Activated CD4-positive, alpha-beta T cell treated with anti-CD3 and anti-CD28 coated beads, Interleukin-2, amount 10 ng/mL, durations not matched to agents 24 days and 14 days (primary cell): ENCODE measurements around the gene PGAM2. TPM values are rescaled to one million over a fixed set of nuclear protein-coding genes. Genes with fewer than 3 reads are reported as not detected.
"Not testable (repeated sequence)": the region's sequence is repeated elsewhere in the genome, so short reads cannot be mapped to it uniquely, and the experiment has no call there.

Experiments
- DNase-seq: peaks from one replicate; pipeline ENCODE4 v3.0.0; 2022
- H3K27ac Mint-ChIP-seq: one replicate; pipeline ENCODE4 v1.8.0; 2022; ENCODE audit warnings: mild to moderate bottlenecking, mixed read lengths
- H3K27me3 Mint-ChIP-seq: one replicate; pipeline ENCODE4 v1.8.0; 2022; ENCODE audit warnings: mixed read lengths
- H3K36me3 Mint-ChIP-seq: one replicate; pipeline ENCODE4 v1.8.0; 2022; ENCODE audit warnings: low read depth, mild to moderate bottlenecking, mixed read lengths
- H3K4me1 Mint-ChIP-seq: one replicate; pipeline ENCODE4 v1.8.0; 2021; ENCODE audit warnings: mixed read lengths
- H3K4me3 Mint-ChIP-seq: one replicate; pipeline ENCODE4 v1.8.0; 2022; ENCODE audit warnings: mild to moderate bottlenecking, moderate library complexity, mixed read lengths
- H3K9me3 Mint-ChIP-seq: one replicate; pipeline ENCODE4 v1.8.0; 2021; ENCODE audit warnings: mixed read lengths
- intact Hi-C: fragments of 100-400 bp; cut with micrococcal nuclease; formaldehyde crosslinking; loops from one replicate; pipeline ENCODE4 v1.15.1; 2023
- total RNA-seq: library from RNA; stranded (reverse); gene quantifications from 2 replicates; pipeline ENCODE4 v1.2.3, GENCODE V29; 2022

Gene PGAM2
- total RNA-seq, 1 donor from 2014 or later, result 0.42 TPM

GRCh38 chr7:44037951-44038350 is 27.4 kb downstream of the PGAM2 start:
- H3K36me3 Mint-ChIP-seq, DNase-seq, intact Hi-C loops, H3K9me3 Mint-ChIP-seq, H3K27ac Mint-ChIP-seq, H3K27me3 Mint-ChIP-seq, H3K4me1 Mint-ChIP-seq, H3K4me3 Mint-ChIP-seq: not testable (repeated sequence)

GRCh38 chr7:44036364-44036763 is 29.0 kb downstream of the PGAM2 start:
- H3K27ac Mint-ChIP-seq, H3K9me3 Mint-ChIP-seq, H3K4me1 Mint-ChIP-seq, H3K27me3 Mint-ChIP-seq, H3K36me3 Mint-ChIP-seq, H3K4me3 Mint-ChIP-seq, intact Hi-C loops: not testable (repeated sequence)
- peak; percentile 85 for DNase-seq

- H3K27ac Mint-ChIP-seq, H3K36me3 Mint-ChIP-seq, DNase-seq, H3K4me1 Mint-ChIP-seq, intact Hi-C loops, H3K9me3 Mint-ChIP-seq, H3K27me3 Mint-ChIP-seq, H3K4me3 Mint-ChIP-seq: not testable (repeated sequence)
Observed at GRCh38 chr7:44033971-44034844, 31.2 kb downstream of the PGAM2 start.

- H3K4me3 Mint-ChIP-seq, H3K4me1 Mint-ChIP-seq, H3K9me3 Mint-ChIP-seq, DNase-seq, H3K27me3 Mint-ChIP-seq, H3K27ac Mint-ChIP-seq, intact Hi-C loops, H3K36me3 Mint-ChIP-seq: not testable (repeated sequence)
Observed at GRCh38 chr7:44032031-44032430, 33.3 kb downstream of the PGAM2 start.

GRCh38 chr7:44031319-44031718 is 34.0 kb downstream of the PGAM2 start:
- H3K4me3 Mint-ChIP-seq, H3K27me3 Mint-ChIP-seq, intact Hi-C loops, H3K27ac Mint-ChIP-seq, H3K9me3 Mint-ChIP-seq, H3K4me1 Mint-ChIP-seq, DNase-seq, H3K36me3 Mint-ChIP-seq: not testable (repeated sequence)

GRCh38 chr7:44030029-44030428 is 35.3 kb downstream of the PGAM2 start:
- DNase-seq, H3K27me3 Mint-ChIP-seq, H3K9me3 Mint-ChIP-seq, H3K4me3 Mint-ChIP-seq, H3K36me3 Mint-ChIP-seq, H3K4me1 Mint-ChIP-seq, intact Hi-C loops, H3K27ac Mint-ChIP-seq: not testable (repeated sequence)

- DNase-seq, H3K27me3 Mint-ChIP-seq, H3K4me3 Mint-ChIP-seq, intact Hi-C loops, H3K9me3 Mint-ChIP-seq, H3K36me3 Mint-ChIP-seq, H3K4me1 Mint-ChIP-seq, H3K27ac Mint-ChIP-seq: not testable (repeated sequence)
Observed at GRCh38 chr7:44029433-44029832, 35.9 kb downstream of the PGAM2 start.

GRCh38 chr7:44022796-44023467 is 42.4 kb downstream of the PGAM2 start:
- H3K36me3 Mint-ChIP-seq, H3K9me3 Mint-ChIP-seq, intact Hi-C loops, DNase-seq, H3K27me3 Mint-ChIP-seq: not testable (repeated sequence)
- peak overlapping the region; percentile 90 for H3K27ac Mint-ChIP-seq
- peaks cover 11% of the 10 kb centered on the region for H3K4me1 Mint-ChIP-seq
- peak overlapping the region; percentile 55 for H3K4me3 Mint-ChIP-seq

GRCh38 chr7:44022069-44022468 is 43.3 kb downstream of the PGAM2 start:
- intact Hi-C loops, H3K27ac Mint-ChIP-seq, DNase-seq, H3K9me3 Mint-ChIP-seq, H3K36me3 Mint-ChIP-seq, H3K4me3 Mint-ChIP-seq, H3K27me3 Mint-ChIP-seq: not testable (repeated sequence)
- H3K4me1 Mint-ChIP-seq, result peaks cover 11% of the 10 kb centered on the region

GRCh38 chr7:44019825-44020224 is 45.5 kb downstream of the PGAM2 start:
- H3K36me3 Mint-ChIP-seq, H3K4me3 Mint-ChIP-seq: not testable (repeated sequence)
- intact Hi-C loops, result loop anchor here (1.0 kb wide), 1 partner anchor 24 kb away; the partner anchor contains the start of gene DBNL

GRCh38 chr7:44018857-44019807 is 46.2 kb downstream of the PGAM2 start:
- H3K9me3 Mint-ChIP-seq, H3K27me3 Mint-ChIP-seq, H3K36me3 Mint-ChIP-seq: not testable (repeated sequence)
- Mint-ChIP-seq H3K4me1 (peaks cover 11% of the 10 kb centered on the region), H3K27ac (peak overlapping the region; percentile 88), H3K4me3 (peak overlapping the region; percentile 89)
- intact Hi-C loops, result loop anchor here (1.0 kb wide), 1 partner anchor 25 kb away; the partner anchor contains the start of gene DBNL
- peak; percentile 100 for DNase-seq

More at GRCh38 chr7:44019825-44020224, 45.5 kb downstream of the PGAM2 start:
- DNase-seq, H3K27ac Mint-ChIP-seq, H3K27me3 Mint-ChIP-seq, H3K9me3 Mint-ChIP-seq: not testable (repeated sequence)
- H3K4me1 Mint-ChIP-seq, result peaks cover 11% of the 10 kb centered on the region

- H3K4me3 Mint-ChIP-seq, H3K27ac Mint-ChIP-seq, H3K36me3 Mint-ChIP-seq, H3K27me3 Mint-ChIP-seq, intact Hi-C loops, H3K4me1 Mint-ChIP-seq, H3K9me3 Mint-ChIP-seq, DNase-seq: not testable (repeated sequence)
Observed at GRCh38 chr7:44015090-44015489, 50.3 kb downstream of the PGAM2 start.
